H1 (cell line): ENCODE data around the gene STX5. TPM values are rescaled to one million over a fixed set of nuclear protein-coding genes. Genes with fewer than 3 reads are reported as not detected.

Experiments used
- ATF2 ChIP-seq: IDR thresholded peaks from 2 replicates; pipeline ENCODE4 v1.6.1; 2012; ENCODE audit warnings: low read length, inconsistent platforms
- polyA plus RNA-seq, 7 experiments: library from polyadenylated mRNA; depleted of rRNA in 3 of 7; stranded (reverse) in 5 of 7; unstranded in 2 of 7; fragments of >200 nt in 5 of 7; fragments of 200-250 nt in 2 of 7; gene quantifications; 1 replicate in 5 of 7; 2 replicates in 1 of 7; 4 replicates in 1 of 7; pipeline versions ENCODE4 v1.2.1 to v1.2.3, GENCODE V29; 2011 to 2013; ENCODE audit warnings: missing spikeins in 2 of 7, mixed read lengths in 2 of 7
- total RNA-seq: library from RNA; stranded (reverse); fragmentation: NEBNext Ultra II Directional; extraction: Animal tissue kit (Norgen Biotek cat#: 25700); gene quantifications from 2 replicates; pipeline ENCODE4 v1.2.1, GENCODE V29; 2021

STX5 gene
- total and polyA plus RNA-seq, 2 of the 8 experiments (the other 6 are each of a cell fraction or from before 2014, with no cell fraction given) = 24.2 to 28.5 TPM

- no peak for TF ChIP-seq ATF2
These were observed 12.3 kb upstream of the STX5 start (continued) for GRCh38 chr11:62844154-62844553.
